A673 (cell line): ENCODE data around the gene NCOA6. TPM values are rescaled to one million over a fixed set of nuclear protein-coding genes. Genes with fewer than 3 reads are reported as not detected.

Experiments
- BruUV-seq: library from RNA; stranded (reverse); fragments of 400-500 nt; replicated peaks from 2 replicates; lab custom pipeline; 2021; lab: Mats Ljungman, UMichigan
- CTCF ChIA-PET: fragments of 300-600 bp; sonication (Branson Sonifier 250); formaldehyde crosslinking; loops from one replicate; lab custom pipeline; 2022; ENCODE audit warnings: antibody characterized with exemption; lab: Charles Lee
- POLR2A ChIA-PET: fragments of 300-600 bp; sonication (Branson Sonifier 250); formaldehyde crosslinking; loops from one replicate; lab custom pipeline; 2022; ENCODE audit warnings: antibody characterized with exemption; ENCODE audit not compliant: low non-redundant PET; lab: Charles Lee
- DNase-seq: peaks from one replicate; pipeline ENCODE4 v3.0.0-alpha.2; 2015; ENCODE audit warnings: low spot score
- H3K27ac ChIP-seq: fragments of 200-600 bp; sonication (generic); 2 replicates; pipeline ENCODE4 v1.5.1; 2016; ENCODE audit warnings: mixed run types, low read depth, mild to moderate bottlenecking, mixed read lengths, antibody characterized with exemption, low read length; ENCODE audit not compliant: poor library complexity, severe bottlenecking
- H3K27me3 ChIP-seq: fragments of 200-600 bp; sonication (generic); replicated peaks from 2 replicates; pipeline ENCODE4 v1.6.1; 2017; ENCODE audit warnings: mixed run types, low read depth, mild to moderate bottlenecking, mixed read lengths, antibody characterized with exemption, low read length; ENCODE audit not compliant: insufficient read depth, poor library complexity
- H3K36me3 ChIP-seq: fragments of 200-600 bp; sonication (generic); 2 replicates; pipeline ENCODE4 v1.6.1; 2016; ENCODE audit warnings: mixed run types, mild to moderate bottlenecking, mixed read lengths, antibody characterized with exemption, low read length; ENCODE audit not compliant: insufficient read depth, poor library complexity, severe bottlenecking
- H3K4me1 ChIP-seq: fragments of 200-600 bp; sonication (generic); 2 replicates; pipeline ENCODE4 v1.6.1; 2017; ENCODE audit warnings: mixed run types, mild to moderate bottlenecking, mixed read lengths, antibody characterized with exemption, low read length; ENCODE audit not compliant: insufficient read depth, poor library complexity, severe bottlenecking
- H3K4me3 ChIP-seq: fragments of 200-600 bp; sonication (generic); 2 replicates; pipeline ENCODE4 v1.5.1; 2016; ENCODE audit warnings: low read depth, mixed run types, mild to moderate bottlenecking, mixed read lengths, low read length; ENCODE audit not compliant: poor library complexity, severe bottlenecking
- H3K9me3 ChIP-seq: fragments of 200-600 bp; sonication (generic); 2 replicates; pipeline ENCODE4 v1.6.1; 2016; ENCODE audit warnings: mixed run types, low read depth, mild to moderate bottlenecking, mixed read lengths, antibody characterized with exemption, low read length; ENCODE audit not compliant: poor library complexity, severe bottlenecking
- CTCF ChIP-seq: fragments of 300-800, 200-600 bp; sonication (generic); conservative IDR thresholded peaks from 2 replicates; pipeline ENCODE4 v1.5.1; 2017; ENCODE audit warnings: low read depth, mild to moderate bottlenecking, antibody characterized with exemption, low read length, moderate library complexity, mixed read lengths
- EZH2 ChIP-seq: fragments of 200-600 bp; sonication (generic); IDR thresholded peaks from 2 replicates; pipeline ENCODE4 v1.6.1; 2017; ENCODE audit warnings: borderline replicate concordance, low read depth, mild to moderate bottlenecking, mixed read lengths, antibody characterized with exemption, low read length; ENCODE audit not compliant: poor library complexity, severe bottlenecking
- intact Hi-C: fragments of 100-400 bp; cut with micrococcal nuclease; formaldehyde crosslinking; loops from one replicate; pipeline ENCODE4 v1.10.0; 2022; ENCODE audit not compliant: unreplicated experiment
- total RNA-seq: library from RNA; stranded (reverse); gene quantifications from 2 replicates; pipeline ENCODE4 v1.2.3, GENCODE V29; 2021

Gene NCOA6
- total RNA-seq, 1 experiment from 2014 or later = 39.9 TPM

- TF ChIP-seq EZH2 (no peak), CTCF (no peak)
- H3K9me3 ChIP-seq = no peaks in the 10 kb centered on the region
- ChIA-PET POLR2A (no interaction called here), CTCF (no interaction called here)
- no TSS peak for BruUV-seq
- H3K36me3 ChIP-seq = no peaks in the 10 kb centered on the region
- no peak overlapping the region for H3K4me3 ChIP-seq
- intact Hi-C loops = no loop called here
- no peaks in the 10 kb centered on the region for H3K27me3 ChIP-seq
- no peak overlapping the region for H3K27ac ChIP-seq
- peaks cover 4% of the 10 kb centered on the region for H3K4me1 ChIP-seq
- no peak for DNase-seq
Observed at GRCh38 chr20:34701405-34702085, 123.9 kb downstream of the NCOA6 start.

- no TSS peak for BruUV-seq
- Histone ChIP-seq H3K27ac (no peak overlapping the region), H3K9me3 (no peaks in the 10 kb centered on the region), H3K4me3 (no peak overlapping the region), H3K36me3 (no peaks in the 10 kb centered on the region), H3K27me3 (no peaks in the 10 kb centered on the region), H3K4me1 (no peaks in the 10 kb centered on the region)
- no peak for TF ChIP-seq CTCF
- no peak for TF ChIP-seq EZH2
- no peak for DNase-seq
- intact Hi-C loops = no loop called here
- ChIA-PET POLR2A (no interaction called here), CTCF (interaction anchor here (0.7 kb wide), 1 partner anchor 146 kb away, joined by 8 read pairs; no protein-coding TSS in a partner anchor)
Observed at GRCh38 chr20:34693414-34693813, 132.0 kb downstream of the NCOA6 start.

GRCh38 chr20:34691838-34692237 is 133.6 kb downstream of the NCOA6 start:
- CTCF ChIA-PET = no interaction called here
- no peak overlapping the region for H3K4me3 ChIP-seq
- H3K27me3 ChIP-seq = no peaks in the 10 kb centered on the region
- no peak overlapping the region for H3K27ac ChIP-seq
- no peaks in the 10 kb centered on the region for H3K36me3 ChIP-seq
- intact Hi-C loops = no loop called here
- BruUV-seq = no TSS peak
- POLR2A ChIA-PET = no interaction called here
- TF ChIP-seq CTCF (no peak), EZH2 (no peak)
- DNase-seq = no peak
- no peaks in the 10 kb centered on the region for H3K9me3 ChIP-seq
- no peaks in the 10 kb centered on the region for H3K4me1 ChIP-seq
